A673 (cell line): Measurements from ENCODE around the gene CYBB. TPM values are rescaled to one million over a fixed set of nuclear protein-coding genes. Genes with fewer than 3 reads are reported as not detected.

Experiments used
- BruUV-seq: library from RNA; stranded (reverse); fragments of 400-500 nt; replicated peaks from 2 replicates; lab custom pipeline; 2021; lab: Mats Ljungman, UMichigan
- CTCF ChIA-PET: fragments of 300-600 bp; sonication (Branson Sonifier 250); formaldehyde crosslinking; loops from one replicate; lab custom pipeline; 2022; ENCODE audit warnings: antibody characterized with exemption; lab: Charles Lee
- POLR2A ChIA-PET: fragments of 300-600 bp; sonication (Branson Sonifier 250); formaldehyde crosslinking; loops from one replicate; lab custom pipeline; 2022; ENCODE audit warnings: antibody characterized with exemption; ENCODE audit not compliant: low non-redundant PET; lab: Charles Lee
- DNase-seq: peaks from one replicate; pipeline ENCODE4 v3.0.0-alpha.2; 2015; ENCODE audit warnings: low spot score
- H3K27ac ChIP-seq: fragments of 200-600 bp; sonication (generic); 2 replicates; pipeline ENCODE4 v1.5.1; 2016; ENCODE audit warnings: mixed run types, low read depth, mild to moderate bottlenecking, mixed read lengths, antibody characterized with exemption, low read length; ENCODE audit not compliant: poor library complexity, severe bottlenecking
- H3K27me3 ChIP-seq: fragments of 200-600 bp; sonication (generic); replicated peaks from 2 replicates; pipeline ENCODE4 v1.6.1; 2017; ENCODE audit warnings: mixed run types, low read depth, mild to moderate bottlenecking, mixed read lengths, antibody characterized with exemption, low read length; ENCODE audit not compliant: insufficient read depth, poor library complexity
- H3K36me3 ChIP-seq: fragments of 200-600 bp; sonication (generic); 2 replicates; pipeline ENCODE4 v1.6.1; 2016; ENCODE audit warnings: mixed run types, mild to moderate bottlenecking, mixed read lengths, antibody characterized with exemption, low read length; ENCODE audit not compliant: insufficient read depth, poor library complexity, severe bottlenecking
- H3K4me1 ChIP-seq: fragments of 200-600 bp; sonication (generic); 2 replicates; pipeline ENCODE4 v1.6.1; 2017; ENCODE audit warnings: mixed run types, mild to moderate bottlenecking, mixed read lengths, antibody characterized with exemption, low read length; ENCODE audit not compliant: insufficient read depth, poor library complexity, severe bottlenecking
- H3K4me3 ChIP-seq: fragments of 200-600 bp; sonication (generic); 2 replicates; pipeline ENCODE4 v1.5.1; 2016; ENCODE audit warnings: low read depth, mixed run types, mild to moderate bottlenecking, mixed read lengths, low read length; ENCODE audit not compliant: poor library complexity, severe bottlenecking
- H3K9me3 ChIP-seq: fragments of 200-600 bp; sonication (generic); 2 replicates; pipeline ENCODE4 v1.6.1; 2016; ENCODE audit warnings: mixed run types, low read depth, mild to moderate bottlenecking, mixed read lengths, antibody characterized with exemption, low read length; ENCODE audit not compliant: poor library complexity, severe bottlenecking
- CTCF ChIP-seq: fragments of 300-800, 200-600 bp; sonication (generic); conservative IDR thresholded peaks from 2 replicates; pipeline ENCODE4 v1.5.1; 2017; ENCODE audit warnings: low read depth, mild to moderate bottlenecking, antibody characterized with exemption, low read length, moderate library complexity, mixed read lengths
- EZH2 ChIP-seq: fragments of 200-600 bp; sonication (generic); IDR thresholded peaks from 2 replicates; pipeline ENCODE4 v1.6.1; 2017; ENCODE audit warnings: borderline replicate concordance, low read depth, mild to moderate bottlenecking, mixed read lengths, antibody characterized with exemption, low read length; ENCODE audit not compliant: poor library complexity, severe bottlenecking
- intact Hi-C: fragments of 100-400 bp; cut with micrococcal nuclease; formaldehyde crosslinking; loops from one replicate; pipeline ENCODE4 v1.10.0; 2022; ENCODE audit not compliant: unreplicated experiment
- total RNA-seq: library from RNA; stranded (reverse); gene quantifications from 2 replicates; pipeline ENCODE4 v1.2.3, GENCODE V29; 2021

The CYBB gene
- total RNA-seq, 1 experiment from 2014 or later, result not detected

GRCh38 chrX:37759878-37760418 lies 19.9 kb upstream of the CYBB start:
- H3K4me3 ChIP-seq, result no peak overlapping the region
- H3K9me3 ChIP-seq, result no peaks in the 10 kb centered on the region
- no peak for DNase-seq
- ChIA-PET CTCF (no interaction called here), POLR2A (no interaction called here)
- no peaks in the 10 kb centered on the region for H3K4me1 ChIP-seq
- BruUV-seq, result no TSS peak
- intact Hi-C loops, result no loop called here
- H3K36me3 ChIP-seq, result no peaks in the 10 kb centered on the region
- TF ChIP-seq CTCF (no peak), EZH2 (no peak)
- no peak overlapping the region for H3K27ac ChIP-seq
- no peaks in the 10 kb centered on the region for H3K27me3 ChIP-seq

GRCh38 chrX:37763400-37763799 lies 16.5 kb upstream of the CYBB start:
- no peaks in the 10 kb centered on the region for H3K4me1 ChIP-seq
- H3K27me3 ChIP-seq, result no peaks in the 10 kb centered on the region
- no peak overlapping the region for H3K27ac ChIP-seq
- no TSS peak for BruUV-seq
- H3K4me3 ChIP-seq, result no peak overlapping the region
- TF ChIP-seq CTCF (no peak), EZH2 (no peak)
- intact Hi-C loops, result no loop called here
- CTCF ChIA-PET, result no interaction called here
- no peaks in the 10 kb centered on the region for H3K9me3 ChIP-seq
- no peak for DNase-seq
- POLR2A ChIA-PET, result no interaction called here
- no peaks in the 10 kb centered on the region for H3K36me3 ChIP-seq

- intact Hi-C loops, result no loop called here
- Histone ChIP-seq H3K27ac (no peak overlapping the region), H3K27me3 (no peaks in the 10 kb centered on the region), H3K4me3 (no peak overlapping the region), H3K9me3 (no peaks in the 10 kb centered on the region), H3K4me1 (no peaks in the 10 kb centered on the region), H3K36me3 (no peaks in the 10 kb centered on the region)
- TF ChIP-seq EZH2 (no peak), CTCF (no peak)
- BruUV-seq, result no TSS peak
- POLR2A ChIA-PET, result no interaction called here
- no peak for DNase-seq
- CTCF ChIA-PET, result interaction anchor here (0.6 kb wide), 1 partner anchor 142 kb away, joined by 4 read pairs; no protein-coding TSS in a partner anchor
Measured at GRCh38 chrX:37765507-37765906, 14.4 kb upstream of the CYBB start.
